GM23248 (cell line): ENCODE data around the gene SCN4B.

Source experiments
- EZH2 ChIP-seq: fragments of 200-600 bp; sonication (generic); IDR thresholded peaks from 2 replicates; pipeline ENCODE4 v1.6.1; 2018; ENCODE audit warnings: antibody characterized with exemption, mild to moderate bottlenecking; ENCODE audit not compliant: insufficient read depth, poor library complexity, severe bottlenecking
- EZH2phosphoT487 ChIP-seq: fragments of 200-600 bp; sonication (generic); IDR thresholded peaks from 2 replicates; pipeline ENCODE4 v1.6.1; 2018; ENCODE audit warnings: antibody characterized with exemption, moderate library complexity, mild to moderate bottlenecking, low read depth; ENCODE audit not compliant: insufficient read depth

GRCh38 chr11:118146554-118146953 lies 6.1 kb downstream of the SCN4B start:
- TF ChIP-seq EZH2 (no peak), EZH2phosphoT487 (no peak)
